Ishikawa (cell line): ENCODE results near the gene SRCIN1.

Experiments used
- CREB1 ChIP-seq: IDR thresholded peaks from 2 replicates; pipeline ENCODE4 v1.6.1; 2012; ENCODE audit warnings: low read depth
- NFIC ChIP-seq: IDR thresholded peaks from 2 replicates; pipeline ENCODE4 v1.6.1; 2012
- TAF1 ChIP-seq: IDR thresholded peaks from 2 replicates; pipeline ENCODE4 v1.6.1; 2012; ENCODE audit warnings: low read depth, mild to moderate bottlenecking
- YY1 ChIP-seq: IDR thresholded peaks from 2 replicates; pipeline ENCODE4 v1.6.1; 2012; ENCODE audit warnings: low read depth
- TF ChIP-seq, protein P1 (sequence below): IDR thresholded peaks from 2 replicates; pipeline ENCODE4 v1.6.1; 2012; ENCODE audit warnings: low read depth, mild to moderate bottlenecking
- TF ChIP-seq, protein P2 (sequence below): IDR thresholded peaks from 2 replicates; pipeline ENCODE4 v1.6.1; 2012
- TF ChIP-seq, protein P3 (sequence below): IDR thresholded peaks from 2 replicates; pipeline ENCODE4 v1.6.1; 2012

DNA sequence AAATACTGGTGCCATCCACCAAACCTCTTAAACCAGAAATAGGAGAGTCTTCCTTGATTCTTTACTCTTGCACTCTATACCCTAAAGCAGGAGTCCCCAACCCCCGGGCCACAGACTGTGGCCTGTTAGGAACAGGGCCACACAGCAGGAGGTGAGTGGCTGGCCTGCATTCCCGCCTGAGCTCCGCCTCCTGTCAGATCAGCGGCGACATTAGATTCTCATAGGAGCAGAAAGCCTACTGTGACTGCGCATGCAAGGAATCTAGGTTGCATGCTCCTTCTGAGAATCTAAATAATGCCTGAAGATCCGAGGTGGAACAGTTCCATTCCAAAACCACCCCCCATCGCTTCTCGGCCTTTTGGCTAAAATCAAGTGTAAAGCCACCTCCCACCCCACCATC lies 30.3 kb upstream of the SRCIN1 start:
- TF ChIP-seq, protein P1, sequence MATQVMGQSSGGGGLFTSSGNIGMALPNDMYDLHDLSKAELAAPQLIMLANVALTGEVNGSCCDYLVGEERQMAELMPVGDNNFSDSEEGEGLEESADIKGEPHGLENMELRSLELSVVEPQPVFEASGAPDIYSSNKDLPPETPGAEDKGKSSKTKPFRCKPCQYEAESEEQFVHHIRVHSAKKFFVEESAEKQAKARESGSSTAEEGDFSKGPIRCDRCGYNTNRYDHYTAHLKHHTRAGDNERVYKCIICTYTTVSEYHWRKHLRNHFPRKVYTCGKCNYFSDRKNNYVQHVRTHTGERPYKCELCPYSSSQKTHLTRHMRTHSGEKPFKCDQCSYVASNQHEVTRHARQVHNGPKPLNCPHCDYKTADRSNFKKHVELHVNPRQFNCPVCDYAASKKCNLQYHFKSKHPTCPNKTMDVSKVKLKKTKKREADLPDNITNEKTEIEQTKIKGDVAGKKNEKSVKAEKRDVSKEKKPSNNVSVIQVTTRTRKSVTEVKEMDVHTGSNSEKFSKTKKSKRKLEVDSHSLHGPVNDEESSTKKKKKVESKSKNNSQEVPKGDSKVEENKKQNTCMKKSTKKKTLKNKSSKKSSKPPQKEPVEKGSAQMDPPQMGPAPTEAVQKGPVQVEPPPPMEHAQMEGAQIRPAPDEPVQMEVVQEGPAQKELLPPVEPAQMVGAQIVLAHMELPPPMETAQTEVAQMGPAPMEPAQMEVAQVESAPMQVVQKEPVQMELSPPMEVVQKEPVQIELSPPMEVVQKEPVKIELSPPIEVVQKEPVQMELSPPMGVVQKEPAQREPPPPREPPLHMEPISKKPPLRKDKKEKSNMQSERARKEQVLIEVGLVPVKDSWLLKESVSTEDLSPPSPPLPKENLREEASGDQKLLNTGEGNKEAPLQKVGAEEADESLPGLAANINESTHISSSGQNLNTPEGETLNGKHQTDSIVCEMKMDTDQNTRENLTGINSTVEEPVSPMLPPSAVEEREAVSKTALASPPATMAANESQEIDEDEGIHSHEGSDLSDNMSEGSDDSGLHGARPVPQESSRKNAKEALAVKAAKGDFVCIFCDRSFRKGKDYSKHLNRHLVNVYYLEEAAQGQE: no peak
- TF ChIP-seq YY1 (no peak), TAF1 (no peak), CREB1 (no peak), NFIC (no peak)
- TF ChIP-seq, protein P2, sequence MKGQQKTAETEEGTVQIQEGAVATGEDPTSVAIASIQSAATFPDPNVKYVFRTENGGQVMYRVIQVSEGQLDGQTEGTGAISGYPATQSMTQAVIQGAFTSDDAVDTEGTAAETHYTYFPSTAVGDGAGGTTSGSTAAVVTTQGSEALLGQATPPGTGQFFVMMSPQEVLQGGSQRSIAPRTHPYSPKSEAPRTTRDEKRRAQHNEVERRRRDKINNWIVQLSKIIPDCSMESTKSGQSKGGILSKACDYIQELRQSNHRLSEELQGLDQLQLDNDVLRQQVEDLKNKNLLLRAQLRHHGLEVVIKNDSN: no peak
- TF ChIP-seq, protein P3, sequence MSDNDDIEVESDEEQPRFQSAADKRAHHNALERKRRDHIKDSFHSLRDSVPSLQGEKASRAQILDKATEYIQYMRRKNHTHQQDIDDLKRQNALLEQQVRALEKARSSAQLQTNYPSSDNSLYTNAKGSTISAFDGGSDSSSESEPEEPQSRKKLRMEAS: peak; percentile 68
